Inferior parietal cortex (tissue), 1 donor: Measurements from ENCODE around the gene ZNF334.

Source experiments
- DNase-seq: peaks from one replicate; pipeline ENCODE4 v3.0.0-alpha.2; 2016; ENCODE audit errors: extremely low spot score

ZNF334 gene

GRCh38 chr20:46487628-46488027 is 25.7 kb downstream of the ZNF334 start:
- DNase-seq, result no peak

GRCh38 chr20:46485431-46485830 is 27.9 kb downstream of the ZNF334 start:
- no peak for DNase-seq

GRCh38 chr20:46484954-46485353 is 28.4 kb downstream of the ZNF334 start:
- DNase-seq, result no peak

- DNase-seq, result no peak
Observed at GRCh38 chr20:46483879-46484278, 29.5 kb downstream of the ZNF334 start.

GRCh38 chr20:46482864-46483263 is 30.5 kb downstream of the ZNF334 start:
- DNase-seq, result no peak

- no peak for DNase-seq
Observed at GRCh38 chr20:46477640-46478039, 35.7 kb downstream of the ZNF334 start.

- DNase-seq, result no peak
Observed at GRCh38 chr20:46477225-46477624, 36.1 kb downstream of the ZNF334 start.

GRCh38 chr20:46468508-46468907 is 44.9 kb downstream of the ZNF334 start:
- no peak for DNase-seq

- no peak for DNase-seq
Observed at GRCh38 chr20:46464451-46464850, 48.9 kb downstream of the ZNF334 start.

- DNase-seq, result no peak
Observed at GRCh38 chr20:46463852-46464251, 49.5 kb downstream of the ZNF334 start.

- DNase-seq, result no peak
Observed at GRCh38 chr20:46461808-46462207, 51.6 kb downstream of the ZNF334 start.

GRCh38 chr20:46458866-46459750 is 54.3 kb downstream of the ZNF334 start:
- peak; percentile 53 for DNase-seq

GRCh38 chr20:46456255-46457028 is 56.9 kb downstream of the ZNF334 start:
- no peak for DNase-seq

GRCh38 chr20:46455729-46456128 is 57.6 kb downstream of the ZNF334 start:
- DNase-seq, result no peak
